CD14-positive monocyte (primary cell): ENCODE results near the gene SH3PXD2A. TPM values are rescaled to one million over a fixed set of nuclear protein-coding genes. Genes with fewer than 3 reads are reported as not detected.

ENCODE experiments used
- DNase-seq, 3 donors: peaks; one replicate each; pipeline ENCODE4 v3.0.0-alpha.2; 2011 to 2022
- H2AFZ ChIP-seq: 2 replicates; pipeline ENCODE4 v1.6.0; 2012; ENCODE audit warnings: mild to moderate bottlenecking, low read depth, low read length, inconsistent platforms; ENCODE audit not compliant: insufficient read depth, poor library complexity, severe bottlenecking
- H3K27ac ChIP-seq, 2 donors: 1 replicate in 1 of 2; 2 replicates in 1 of 2; pipeline ENCODE4 v1.5.1; 2012 to 2013; ENCODE audit warnings: low read length in 2 of 2, control low read depth in 1 of 2, inconsistent platforms in 1 of 2, low read depth in 1 of 2, mild to moderate bottlenecking in 1 of 2
- H3K27me3 ChIP-seq, 2 donors: one replicate each; pipeline versions ENCODE4 v1.6.0 to v1.6.1; 2011 to 2013; ENCODE audit warnings: low read length in 2 of 2; ENCODE audit not compliant: control insufficient read depth in 2 of 2, insufficient read depth in 2 of 2
- H3K36me3 ChIP-seq, 2 donors: replicated peaks in 1 of 2; 1 replicate in 1 of 2; 2 replicates in 1 of 2; pipeline versions ENCODE4 v1.5.1 to v1.6.1; 2012 to 2013; ENCODE audit warnings: low read length in 2 of 2, control low read depth in 1 of 2, inconsistent platforms in 1 of 2, mild to moderate bottlenecking in 1 of 2; ENCODE audit not compliant: insufficient read depth in 2 of 2, control insufficient read depth in 1 of 2
- H3K4me1 ChIP-seq, 2 donors: 1 replicate in 1 of 2; 2 replicates in 1 of 2; pipeline versions ENCODE4 v1.5.1 to v1.6.1; 2012 to 2013; ENCODE audit warnings: low read length in 2 of 2, control low read depth in 1 of 2, inconsistent platforms in 1 of 2, mild to moderate bottlenecking in 1 of 2, moderate library complexity in 1 of 2; ENCODE audit not compliant: insufficient read depth in 2 of 2, control insufficient read depth in 1 of 2
- H3K4me2 ChIP-seq: replicated peaks from 2 replicates; pipeline ENCODE3; 2012; ENCODE audit warnings: low read length, moderate library complexity, mild to moderate bottlenecking; ENCODE audit not compliant: poor library complexity, severe bottlenecking; ENCODE audit errors: extremely low read depth
- H3K4me3 ChIP-seq, 3 experiments: fragments of 200-600 bp in 1 of 3; sonication (generic) in 1 of 3; replicated peaks in 1 of 3; 1 replicate in 2 of 3; 2 replicates in 1 of 3; pipeline ENCODE4 v1.5.1; 2011 to 2013; ENCODE audit warnings: low read length in 3 of 3, mild to moderate bottlenecking in 3 of 3, control low read depth in 2 of 3, low read depth in 2 of 3, inconsistent platforms in 1 of 3, moderate library complexity in 1 of 3
- H3K79me2 ChIP-seq: 2 replicates; pipeline ENCODE4 v1.6.0; 2012; ENCODE audit warnings: mild to moderate bottlenecking, control low read depth, inconsistent platforms, low read length, moderate library complexity; ENCODE audit not compliant: insufficient read depth
- H3K9ac ChIP-seq: 2 replicates; pipeline ENCODE4 v1.6.0; 2017; ENCODE audit warnings: low read length, mild to moderate bottlenecking; ENCODE audit not compliant: insufficient read depth, poor library complexity, severe bottlenecking
- H3K9me3 ChIP-seq, 2 donors: replicated peaks in 1 of 2; 1 replicate in 1 of 2; 2 replicates in 1 of 2; pipeline versions ENCODE4 v1.5.1 to v1.6.1; 2012 to 2013; ENCODE audit warnings: low read length in 2 of 2, control low read depth in 1 of 2; ENCODE audit not compliant: control insufficient read depth in 1 of 2, insufficient read depth in 1 of 2
- H4K20me1 ChIP-seq: 2 replicates; pipeline ENCODE4 v1.6.0; 2012; ENCODE audit warnings: mild to moderate bottlenecking, low read length, control low read depth, moderate library complexity; ENCODE audit not compliant: insufficient read depth
- H3K27ac Mint-ChIP-seq, 7 donors: one replicate each; pipeline ENCODE4 v1.8.0; 2020; ENCODE audit warnings: mild to moderate bottlenecking in 7 of 7, mixed read lengths in 7 of 7, moderate library complexity in 6 of 7, inconsistent platforms in 2 of 7
- H3K27me3 Mint-ChIP-seq, 3 donors: one replicate each; pipeline ENCODE4 v1.8.0; 2021 to 2022; ENCODE audit warnings: low read depth in 3 of 3, mild to moderate bottlenecking in 3 of 3, mixed read lengths in 3 of 3, moderate library complexity in 3 of 3, inconsistent platforms in 1 of 3
- H3K36me3 Mint-ChIP-seq, 2 donors: one replicate each; pipeline ENCODE4 v1.8.0; 2020; ENCODE audit warnings: mixed read lengths in 2 of 2, inconsistent platforms in 1 of 2, mild to moderate bottlenecking in 1 of 2
- H3K4me1 Mint-ChIP-seq: one replicate; pipeline ENCODE4 v1.8.0; 2020; ENCODE audit warnings: mild to moderate bottlenecking, mixed read lengths
- H3K4me3 Mint-ChIP-seq, 2 donors: one replicate each; pipeline ENCODE4 v1.8.0; 2020; ENCODE audit warnings: mild to moderate bottlenecking in 2 of 2, mixed read lengths in 2 of 2, moderate library complexity in 1 of 2
- H3K9me3 Mint-ChIP-seq, 7 donors: one replicate each; pipeline ENCODE4 v1.8.0; 2020 to 2022; ENCODE audit warnings: mixed read lengths in 7 of 7, mild to moderate bottlenecking in 6 of 7, moderate library complexity in 6 of 7, inconsistent platforms in 2 of 7
- WGBS: methylation state at CpG from one replicate; pipeline ENCODE4 v1.1.5; 2013; ENCODE audit warnings: missing lambda C conversion rate; ENCODE audit not compliant: insufficient coverage; 5-methylcytosine and 5-hydroxymethylcytosine counted together
- intact Hi-C, 2 donors: fragments of 100-400 bp; cut with micrococcal nuclease; formaldehyde crosslinking; loops; one replicate each; pipeline versions ENCODE4 v1.15.0 to v1.15.1; 2023
- polyA plus RNA-seq, 3 donors: library from polyadenylated mRNA; depleted of rRNA in 1 of 3; unstranded in 2 of 3; stranded (reverse) in 1 of 3; fragments of 300-500 nt in 2 of 3; fragments of >200 nt in 1 of 3; fragmentation: Illumina TruSeq in 2 of 3; gene quantifications; 1 replicate in 2 of 3; 2 replicates in 1 of 3; pipeline ENCODE4 v1.2.3, GENCODE V29; 2012 to 2021
- TF ChIP-seq, protein P1 (sequence below): fragments of 200-600 bp; IDR thresholded peaks from one replicate; pipeline ENCODE4 v1.8.0; 2022; ENCODE audit warnings: antibody characterized with exemption, mild to moderate bottlenecking

Gene SH3PXD2A
- polyA plus RNA-seq, 3 donors, result 0.01 to 0.76 (median 0.05) TPM

DNA sequence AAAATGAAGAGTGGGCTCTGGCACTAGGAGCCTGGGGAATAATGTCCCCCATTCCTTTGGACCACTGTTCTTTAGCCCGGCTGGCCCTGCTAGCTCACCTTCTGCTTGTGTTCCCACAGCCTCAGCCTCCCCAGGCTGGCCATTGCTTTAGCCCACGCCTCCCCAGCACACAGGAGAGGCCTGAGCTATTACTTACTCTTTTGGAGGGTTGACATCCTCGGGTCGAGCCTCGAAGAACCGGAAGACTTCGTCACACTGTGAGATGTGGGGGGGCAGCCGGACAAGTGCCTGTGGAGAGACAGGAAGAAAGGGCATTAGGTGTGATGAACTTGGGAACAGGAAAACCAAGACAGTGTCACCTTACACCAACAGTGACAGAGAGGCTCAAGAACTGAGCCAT is 131.3 kb downstream of the SH3PXD2A start:
- H3K27ac ChIP-seq, result no peak overlapping the region
- TF ChIP-seq, protein P1, sequence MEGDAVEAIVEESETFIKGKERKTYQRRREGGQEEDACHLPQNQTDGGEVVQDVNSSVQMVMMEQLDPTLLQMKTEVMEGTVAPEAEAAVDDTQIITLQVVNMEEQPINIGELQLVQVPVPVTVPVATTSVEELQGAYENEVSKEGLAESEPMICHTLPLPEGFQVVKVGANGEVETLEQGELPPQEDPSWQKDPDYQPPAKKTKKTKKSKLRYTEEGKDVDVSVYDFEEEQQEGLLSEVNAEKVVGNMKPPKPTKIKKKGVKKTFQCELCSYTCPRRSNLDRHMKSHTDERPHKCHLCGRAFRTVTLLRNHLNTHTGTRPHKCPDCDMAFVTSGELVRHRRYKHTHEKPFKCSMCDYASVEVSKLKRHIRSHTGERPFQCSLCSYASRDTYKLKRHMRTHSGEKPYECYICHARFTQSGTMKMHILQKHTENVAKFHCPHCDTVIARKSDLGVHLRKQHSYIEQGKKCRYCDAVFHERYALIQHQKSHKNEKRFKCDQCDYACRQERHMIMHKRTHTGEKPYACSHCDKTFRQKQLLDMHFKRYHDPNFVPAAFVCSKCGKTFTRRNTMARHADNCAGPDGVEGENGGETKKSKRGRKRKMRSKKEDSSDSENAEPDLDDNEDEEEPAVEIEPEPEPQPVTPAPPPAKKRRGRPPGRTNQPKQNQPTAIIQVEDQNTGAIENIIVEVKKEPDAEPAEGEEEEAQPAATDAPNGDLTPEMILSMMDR, result no peak
- Mint-ChIP-seq H3K4me1 (no peaks in the 10 kb centered on the region), H3K4me3 (no peak overlapping the region), H3K36me3 (no peaks in the 10 kb centered on the region), H3K27ac (no peak overlapping the region), H3K9me3 (no peaks in the 10 kb centered on the region), H3K27me3 (peaks cover 0 to 5% (median 2%) of the 10 kb centered on the region in 3 donors)
- H3K9me3 ChIP-seq, result no peaks in the 10 kb centered on the region
- no peak overlapping the region for H3K9ac ChIP-seq
- H3K4me3 ChIP-seq, result no peak overlapping the region
- H3K79me2 ChIP-seq, result no peaks in the 10 kb centered on the region
- H3K4me1 ChIP-seq, result no peaks in the 10 kb centered on the region
- WGBS, result 100% methylated on average over 1 of the region's 8 CpGs
- DNase-seq, result no peak
- no peaks in the 10 kb centered on the region for H3K36me3 ChIP-seq
- H2AFZ ChIP-seq, result no peak overlapping the region
- no peak overlapping the region for H3K4me2 ChIP-seq
- H3K27me3 ChIP-seq, result no peaks in the 10 kb centered on the region
- intact Hi-C loops, result no loop called here
- H4K20me1 ChIP-seq, result no peaks in the 10 kb centered on the region

DNA sequence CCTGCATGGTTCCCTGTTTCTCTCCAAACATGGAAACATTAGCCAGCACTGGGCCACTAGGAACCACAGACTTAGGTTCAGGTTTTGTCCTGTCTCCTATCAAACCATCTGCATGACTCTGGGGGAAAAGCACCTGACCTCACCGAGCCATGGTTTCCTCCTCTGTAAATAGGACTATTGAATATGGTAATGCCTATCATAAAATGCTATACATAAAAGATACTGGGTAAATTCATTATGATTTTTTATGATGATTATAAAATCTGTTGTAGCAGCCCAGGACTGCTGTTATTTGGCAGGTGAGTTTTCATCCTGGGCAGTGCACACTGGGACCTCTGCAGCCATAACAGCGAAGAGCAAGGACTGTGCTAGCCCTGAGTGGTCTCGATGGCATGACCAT is 131.8 kb downstream of the SH3PXD2A start:
- H3K9me3 ChIP-seq, result no peaks in the 10 kb centered on the region
- Mint-ChIP-seq H3K4me3 (no peak overlapping the region), H3K27me3 (peaks cover 2 to 5% (median 2%) of the 10 kb centered on the region in 3 donors), H3K9me3 (no peaks in the 10 kb centered on the region), H3K27ac (no peak overlapping the region), H3K36me3 (no peaks in the 10 kb centered on the region), H3K4me1 (no peaks in the 10 kb centered on the region)
- H4K20me1 ChIP-seq, result no peaks in the 10 kb centered on the region
- no peak overlapping the region for H3K4me3 ChIP-seq
- TF ChIP-seq, protein P1, result no peak
- H3K36me3 ChIP-seq, result no peaks in the 10 kb centered on the region
- H3K27me3 ChIP-seq, result no peaks in the 10 kb centered on the region
- H3K9ac ChIP-seq, result no peak overlapping the region
- H3K27ac ChIP-seq, result no peak overlapping the region
- no CpG with 5 or more reads among the region's 3 CpGs for WGBS
- H3K4me1 ChIP-seq, result no peaks in the 10 kb centered on the region
- DNase-seq, result no peak
- intact Hi-C loops, result no loop called here
- no peak overlapping the region for H3K4me2 ChIP-seq
- H3K79me2 ChIP-seq, result no peaks in the 10 kb centered on the region
- H2AFZ ChIP-seq, result no peak overlapping the region
